ENCODE data around the gene RAB25. TPM values are rescaled to one million over a fixed set of nuclear protein-coding genes. Genes with fewer than 3 reads are reported as not detected.

RAB25 gene
- total RNA-seq, 2 donors from 2014 or later = 213 TPM

DNA sequence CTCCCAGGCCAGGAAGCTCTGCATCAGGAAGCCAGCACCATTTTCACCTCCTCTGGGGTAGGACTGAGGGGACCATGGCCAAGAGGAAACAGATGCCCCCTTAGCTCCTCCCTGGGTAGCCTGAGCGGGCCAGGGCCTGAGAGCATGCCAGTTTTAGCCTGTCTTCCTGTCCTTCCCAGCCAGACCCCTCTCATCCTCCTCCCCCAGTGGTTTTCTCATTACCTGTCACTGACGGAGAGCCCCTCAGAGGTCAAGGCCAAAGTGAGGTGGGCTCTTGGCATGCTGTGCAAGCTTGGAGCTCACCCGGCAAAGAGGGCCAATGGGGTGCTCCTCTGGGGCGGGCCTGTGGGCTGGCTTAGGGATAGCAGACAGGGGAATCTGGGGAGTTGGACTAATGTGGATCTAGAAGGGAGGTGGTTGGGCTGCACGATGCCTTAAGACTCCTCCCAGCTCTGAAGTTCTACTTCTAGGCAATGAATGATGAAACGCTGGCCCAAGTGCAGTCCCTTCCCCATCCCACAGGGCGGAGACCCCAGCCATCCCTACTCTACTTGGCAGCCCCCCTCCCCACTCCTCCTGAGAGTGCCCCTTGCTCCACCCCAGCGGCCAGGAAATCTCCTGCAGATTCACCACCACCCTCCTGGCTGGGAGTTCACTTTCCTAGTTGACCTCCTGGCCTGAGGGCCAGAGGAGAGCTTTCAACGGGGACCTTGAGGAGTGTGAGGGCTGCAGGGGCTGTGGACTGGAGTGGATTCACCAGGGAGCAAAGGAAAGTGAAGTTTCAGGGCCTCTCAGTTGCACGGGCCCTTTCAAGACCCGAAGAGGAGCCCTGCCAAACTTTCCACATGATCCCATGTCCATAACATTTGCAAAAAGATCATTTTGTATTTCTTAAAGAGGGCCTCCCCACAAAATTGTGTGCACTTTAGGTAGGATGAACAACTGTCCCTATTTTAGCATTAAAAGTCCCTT lies 44.2 kb downstream of the RAB25 start:
- H3K9ac ChIP-seq (ENCODE audit: low read depth in 2 of 2, low read length in 2 of 2) = peak overlapping the region; percentile 77 to 89
- TF ChIP-seq, protein P1, sequence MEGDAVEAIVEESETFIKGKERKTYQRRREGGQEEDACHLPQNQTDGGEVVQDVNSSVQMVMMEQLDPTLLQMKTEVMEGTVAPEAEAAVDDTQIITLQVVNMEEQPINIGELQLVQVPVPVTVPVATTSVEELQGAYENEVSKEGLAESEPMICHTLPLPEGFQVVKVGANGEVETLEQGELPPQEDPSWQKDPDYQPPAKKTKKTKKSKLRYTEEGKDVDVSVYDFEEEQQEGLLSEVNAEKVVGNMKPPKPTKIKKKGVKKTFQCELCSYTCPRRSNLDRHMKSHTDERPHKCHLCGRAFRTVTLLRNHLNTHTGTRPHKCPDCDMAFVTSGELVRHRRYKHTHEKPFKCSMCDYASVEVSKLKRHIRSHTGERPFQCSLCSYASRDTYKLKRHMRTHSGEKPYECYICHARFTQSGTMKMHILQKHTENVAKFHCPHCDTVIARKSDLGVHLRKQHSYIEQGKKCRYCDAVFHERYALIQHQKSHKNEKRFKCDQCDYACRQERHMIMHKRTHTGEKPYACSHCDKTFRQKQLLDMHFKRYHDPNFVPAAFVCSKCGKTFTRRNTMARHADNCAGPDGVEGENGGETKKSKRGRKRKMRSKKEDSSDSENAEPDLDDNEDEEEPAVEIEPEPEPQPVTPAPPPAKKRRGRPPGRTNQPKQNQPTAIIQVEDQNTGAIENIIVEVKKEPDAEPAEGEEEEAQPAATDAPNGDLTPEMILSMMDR (IDR thresholded peaks at IDR 0.05) = no peak
- H3K36me3 ChIP-seq = no peaks in the 10 kb centered on the region
- peaks cover 38% of the 10 kb centered on the region for H3K4me1 ChIP-seq
- H3K27ac ChIP-seq = peak overlapping the region; percentile 94
- no peaks in the 10 kb centered on the region for H3K9me3 ChIP-seq
- intact Hi-C loops (cut with DNase I) = no loop called here
- no peaks in the 10 kb centered on the region for H3K27me3 ChIP-seq
- DNase-seq = peak; percentile 44
- peak overlapping the region; percentile 35 for H3K4me3 ChIP-seq

DNA sequence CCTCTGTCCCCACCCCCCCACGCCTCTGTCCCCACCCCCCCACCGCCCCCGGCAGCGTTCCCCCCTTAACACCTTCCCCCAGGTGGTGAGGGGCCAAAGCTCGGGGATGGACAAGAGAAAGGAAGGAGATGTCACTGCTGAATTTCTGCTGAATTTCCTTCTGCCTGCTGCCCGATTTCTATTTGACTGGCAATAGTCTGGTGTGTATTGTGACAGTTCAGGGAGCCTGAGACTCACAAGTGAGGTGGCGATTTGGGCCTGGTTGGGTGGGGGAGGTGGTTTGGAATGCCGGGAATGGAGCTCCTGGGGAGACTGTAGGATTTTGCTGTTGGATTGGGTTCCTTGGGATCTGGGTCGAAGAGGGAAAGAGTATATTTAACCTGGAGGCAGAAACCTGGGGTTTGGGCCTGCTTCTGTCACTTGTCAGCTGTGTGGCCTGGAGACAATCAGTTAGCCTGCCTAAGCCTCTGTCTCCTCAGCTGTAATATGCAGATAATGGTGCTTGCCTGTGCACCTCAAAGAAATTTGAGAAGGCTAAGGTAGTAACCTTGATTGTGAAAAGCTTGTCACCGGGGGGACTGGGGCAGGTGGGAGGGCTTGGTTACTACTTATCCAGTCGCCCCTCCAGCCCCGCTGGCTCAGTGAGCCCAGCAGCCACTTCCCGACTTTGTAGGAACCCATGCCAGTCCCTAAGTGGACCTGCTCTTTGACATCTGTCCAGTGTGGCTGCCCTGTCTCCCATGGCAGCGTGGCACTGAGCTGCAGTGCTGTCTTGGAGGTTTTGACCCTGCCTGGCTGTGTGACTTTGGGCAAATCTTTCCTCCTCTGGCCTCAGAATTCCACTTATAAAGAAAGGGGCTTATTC lies 45.9 kb downstream of the RAB25 start:
- H3K4me3 ChIP-seq = peak overlapping the region; percentile 35
- peak; percentile 35 for DNase-seq
- no peaks in the 10 kb centered on the region for H3K36me3 ChIP-seq
- H3K9me3 ChIP-seq = no peaks in the 10 kb centered on the region
- peaks cover 33% of the 10 kb centered on the region for H3K4me1 ChIP-seq
- peak overlapping the region; percentile 77 to 81 for H3K9ac ChIP-seq (ENCODE audit: low read depth in 2 of 2, low read length in 2 of 2)
- TF ChIP-seq, protein P1 (IDR thresholded peaks at IDR 0.05) = no peak
- intact Hi-C loops (cut with DNase I) = no loop called here
- peak overlapping the region; percentile 94 for H3K27ac ChIP-seq
- no peaks in the 10 kb centered on the region for H3K27me3 ChIP-seq

DNA sequence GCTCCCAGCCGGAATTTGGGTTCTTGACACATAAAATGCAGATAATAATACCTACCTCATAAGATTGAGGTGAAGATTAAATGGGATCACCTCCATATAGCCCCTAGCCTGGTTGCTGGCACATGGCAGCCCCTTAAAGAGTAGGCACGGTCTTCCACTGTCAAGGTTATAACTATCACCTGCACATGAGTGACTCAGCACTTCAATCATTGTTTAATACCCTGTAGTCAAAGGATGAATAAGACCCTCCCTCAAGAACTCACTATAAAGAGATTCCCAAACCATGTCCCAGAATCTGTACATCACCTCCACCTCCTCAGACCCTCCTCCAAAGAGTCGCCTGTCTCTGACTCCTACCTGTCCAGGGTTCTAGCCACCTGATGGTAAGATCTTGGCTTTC lies 47.1 kb downstream of the RAB25 start:
- Histone ChIP-seq H3K9me3 (no peaks in the 10 kb centered on the region), H3K27me3 (no peaks in the 10 kb centered on the region), H3K36me3 (no peaks in the 10 kb centered on the region), H3K4me3 (no peak overlapping the region), H3K9ac (ENCODE audit: low read depth in 2 of 2, low read length in 2 of 2) (no peak overlapping the region), H3K27ac (no peak overlapping the region), H3K4me1 (peaks cover 28% of the 10 kb centered on the region)
- intact Hi-C loops (cut with DNase I) = no loop called here
- no peak for DNase-seq
- TF ChIP-seq, protein P1 (IDR thresholded peaks at IDR 0.05) = no peak

DNA sequence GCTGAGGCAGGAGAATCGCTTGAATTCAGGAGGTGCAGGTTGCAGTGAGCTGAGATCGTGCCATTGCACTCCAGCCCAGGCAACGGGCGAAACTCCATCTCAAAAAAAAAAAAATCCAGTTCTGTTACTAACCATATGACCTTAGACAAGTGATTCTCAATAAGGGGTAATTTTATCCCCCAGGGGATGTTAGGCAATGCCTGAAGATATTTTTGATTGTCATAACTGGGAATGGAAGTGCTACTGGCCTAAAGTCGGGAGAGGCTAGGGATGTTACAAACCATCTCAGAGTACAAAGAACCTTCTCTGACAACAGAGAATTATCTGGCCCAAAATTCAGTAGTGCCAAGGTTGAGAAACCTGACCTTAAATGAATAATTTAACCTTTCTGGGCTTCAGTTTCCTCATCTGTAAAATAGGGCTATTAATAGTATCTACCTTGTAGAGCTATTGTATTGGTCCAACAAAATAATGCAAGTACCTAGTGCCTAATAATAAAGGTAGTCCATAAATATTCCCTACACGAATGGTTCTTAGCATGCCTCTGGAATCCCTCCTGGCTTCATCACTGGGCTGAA lies 47.8 kb downstream of the RAB25 start:
- no peak overlapping the region for H3K4me3 ChIP-seq
- no peak for DNase-seq
- H3K27ac ChIP-seq = no peak overlapping the region
- no peaks in the 10 kb centered on the region for H3K27me3 ChIP-seq
- no peaks in the 10 kb centered on the region for H3K9me3 ChIP-seq
- peaks cover 21% of the 10 kb centered on the region for H3K4me1 ChIP-seq
- intact Hi-C loops (cut with DNase I) = no loop called here
- no peaks in the 10 kb centered on the region for H3K36me3 ChIP-seq
- no peak overlapping the region for H3K9ac ChIP-seq (ENCODE audit: low read depth in 2 of 2, low read length in 2 of 2)
- TF ChIP-seq, protein P1 (IDR thresholded peaks at IDR 0.05) = no peak

DNA sequence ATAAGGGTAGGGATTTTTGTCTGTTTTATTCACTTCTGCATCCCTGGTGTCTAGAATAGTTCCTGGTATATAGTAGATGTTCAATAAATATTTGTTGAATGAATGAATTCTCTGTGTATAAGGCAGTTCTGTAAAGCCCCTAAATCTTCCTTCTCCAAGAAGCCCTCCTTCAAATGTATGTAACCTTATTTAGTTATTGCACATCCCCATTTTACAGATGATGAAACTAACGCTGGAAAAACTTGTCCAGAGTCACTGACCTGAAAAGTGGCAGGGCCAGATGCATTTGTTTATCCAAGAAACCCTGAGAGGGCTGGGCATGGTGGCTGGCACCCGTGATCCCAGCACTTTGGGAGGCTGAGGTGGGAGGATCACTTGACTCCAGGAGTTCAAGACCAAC lies 49.3 kb downstream of the RAB25 start:
- no peak for DNase-seq
- no peak overlapping the region for H3K9ac ChIP-seq (ENCODE audit: low read depth in 2 of 2, low read length in 2 of 2)
- no peak overlapping the region for H3K27ac ChIP-seq
- intact Hi-C loops (cut with DNase I) = no loop called here
- H3K9me3 ChIP-seq = no peaks in the 10 kb centered on the region
- H3K36me3 ChIP-seq = no peaks in the 10 kb centered on the region
- H3K4me3 ChIP-seq = no peak overlapping the region
- peaks cover 6% of the 10 kb centered on the region for H3K4me1 ChIP-seq
- H3K27me3 ChIP-seq = no peaks in the 10 kb centered on the region
- TF ChIP-seq, protein P1 (IDR thresholded peaks at IDR 0.05) = no peak

Data from colonic mucosa (tissue), 4 donors.